OCI-LY3 (cell line): Measurements from ENCODE around the gene ZNF778.

ENCODE experiments used
- EZH2phosphoT487 ChIP-seq: fragments of 200-600 bp; shearing (Covaris generic); IDR thresholded peaks from 2 replicates; pipeline ENCODE4 v1.6.1; 2018; ENCODE audit warnings: antibody characterized with exemption, mixed run types, low read depth
- TF ChIP-seq, protein P1 (sequence below): fragments of 200-600, 300-600 bp; sonication (generic); IDR thresholded peaks from 2 replicates; pipeline ENCODE4 v1.5.1; 2014; ENCODE audit warnings: antibody characterized with exemption, low read length, low read depth

DNA sequence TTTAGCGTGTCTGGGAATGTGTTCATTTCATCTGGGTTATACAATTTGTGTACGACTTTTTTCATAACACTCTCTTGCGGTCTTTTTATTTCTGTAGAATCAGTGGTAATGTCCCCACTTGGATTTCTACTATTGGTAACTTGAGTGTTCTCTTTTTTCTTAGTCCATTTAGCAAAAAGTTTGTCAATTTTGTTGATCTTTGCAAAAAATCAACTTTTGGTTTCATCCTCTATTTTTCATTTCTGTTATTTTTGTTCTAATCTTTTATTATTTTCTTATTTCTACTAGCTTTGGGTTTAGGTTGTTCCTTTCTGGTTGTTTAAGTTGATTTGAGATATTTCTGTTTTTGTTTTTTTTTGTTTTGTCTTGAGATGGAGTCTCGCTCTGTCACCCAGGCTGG is 9.5 kb upstream of the ZNF778 start:
- TF ChIP-seq, protein P1, sequence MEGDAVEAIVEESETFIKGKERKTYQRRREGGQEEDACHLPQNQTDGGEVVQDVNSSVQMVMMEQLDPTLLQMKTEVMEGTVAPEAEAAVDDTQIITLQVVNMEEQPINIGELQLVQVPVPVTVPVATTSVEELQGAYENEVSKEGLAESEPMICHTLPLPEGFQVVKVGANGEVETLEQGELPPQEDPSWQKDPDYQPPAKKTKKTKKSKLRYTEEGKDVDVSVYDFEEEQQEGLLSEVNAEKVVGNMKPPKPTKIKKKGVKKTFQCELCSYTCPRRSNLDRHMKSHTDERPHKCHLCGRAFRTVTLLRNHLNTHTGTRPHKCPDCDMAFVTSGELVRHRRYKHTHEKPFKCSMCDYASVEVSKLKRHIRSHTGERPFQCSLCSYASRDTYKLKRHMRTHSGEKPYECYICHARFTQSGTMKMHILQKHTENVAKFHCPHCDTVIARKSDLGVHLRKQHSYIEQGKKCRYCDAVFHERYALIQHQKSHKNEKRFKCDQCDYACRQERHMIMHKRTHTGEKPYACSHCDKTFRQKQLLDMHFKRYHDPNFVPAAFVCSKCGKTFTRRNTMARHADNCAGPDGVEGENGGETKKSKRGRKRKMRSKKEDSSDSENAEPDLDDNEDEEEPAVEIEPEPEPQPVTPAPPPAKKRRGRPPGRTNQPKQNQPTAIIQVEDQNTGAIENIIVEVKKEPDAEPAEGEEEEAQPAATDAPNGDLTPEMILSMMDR = no peak
- no peak for TF ChIP-seq EZH2phosphoT487
